ENCODE data around the gene CMTM6. TPM values are rescaled to one million over a fixed set of nuclear protein-coding genes. Genes with fewer than 3 reads are reported as not detected.
"Not testable (repeated sequence)": the region's sequence is repeated elsewhere in the genome, so short reads cannot be mapped to it uniquely, and the experiment has no call there.

The CMTM6 gene
- total and polyA plus RNA-seq, 2 of the 13 experiments (the other 11 are each of a cell fraction or from before 2014, with no cell fraction given), result 25.6 to 55.7 TPM

- no peak for FAIRE-seq
- no peaks in the 10 kb centered on the region for H3K27me3 ChIP-seq (ENCODE audit: control insufficient read depth in 1 of 2, insufficient read depth in 2 of 2, low read length in 2 of 2)
- ChIA-PET POLR2A (no interaction called here), CTCF (ENCODE audit: low intra/inter-chr PET ratio, low total read pairs) (no interaction called here)
- 86% methylated on average over 1 of the region's 1 CpG for WGBS (ENCODE audit: low lambda C conversion rate)
- H4K20me1 ChIP-seq (ENCODE audit: insufficient read depth, low read length), result no peaks in the 10 kb centered on the region
- H2AFZ ChIP-seq (ENCODE audit: low read length), result no peak overlapping the region
- ATAC-seq, result no peak
- H3K9me3 ChIP-seq (ENCODE audit: low read length), result no peaks in the 10 kb centered on the region
- no peaks in the 10 kb centered on the region for H3K79me2 ChIP-seq (ENCODE audit: insufficient read depth, low read length)
- DNase-seq (ENCODE audit: low spot score), result no peak
- H3K27ac ChIP-seq (ENCODE audit: extremely low read length, insufficient read depth, low read length), result no peak overlapping the region
- in situ Hi-C loops (cut with HindIII; ENCODE audit: extremely low pct_ligation_motif_present, low pct_unique_long_range_greater_than_20kb) (no loop called here), intact Hi-C loops (cut with micrococcal nuclease; ENCODE audit: unreplicated experiment) (no loop called here)
- no peak overlapping the region for H3K9ac ChIP-seq (ENCODE audit: insufficient read depth, low read depth, low read length)
- peaks cover 1 to 20% of the 10 kb centered on the region in 2 experiments; a peak in 4 of 5 replicates for H3K36me3 ChIP-seq (replicated peaks in 1 of 2; ENCODE audit: control insufficient read depth in 1 of 2, insufficient read depth in 2 of 2, low read length in 2 of 2)
- no peak overlapping the region for H3K4me2 ChIP-seq (ENCODE audit: low read depth, low read length)
- no TSS peak for BruUV-seq (replicated peaks)
- H3K4me1 ChIP-seq (ENCODE audit: insufficient read depth, low read length), result peaks cover 12% of the 10 kb centered on the region
- no peak overlapping the region for H3K4me3 ChIP-seq (replicated peaks in 1 of 3; ENCODE audit: insufficient read depth in 1 of 3, low read depth in 2 of 3, low read length in 3 of 3)
- TF ChIP-seq MAF1 (CRISPR knock-in tag; IDR thresholded peaks at IDR 0.05; ENCODE audit: borderline replicate concordance) (no peak), ZNF510 (CRISPR knock-in tag; IDR thresholded peaks at IDR 0.05; ENCODE audit: low read depth) (no peak), CEBPG (CRISPR knock-in tag; IDR thresholded peaks at IDR 0.05) (peak; percentile 33; the same call in 1 of the 2 replicates)
These were observed 22.0 kb downstream of the CMTM6 start for GRCh38 chr3:32480604-32481003.

GRCh38 chr3:32474201-32474600 lies 28.5 kb downstream of the CMTM6 start:
- in situ Hi-C loops (cut with HindIII; ENCODE audit: extremely low pct_ligation_motif_present, low pct_unique_long_range_greater_than_20kb), result no loop called here
- DNase-seq (ENCODE audit: low spot score) (no peak), ATAC-seq (no peak), FAIRE-seq (no peak)
- Histone ChIP-seq H3K9me3 (ENCODE audit: low read length) (no peaks in the 10 kb centered on the region), H3K79me2 (ENCODE audit: insufficient read depth, low read length) (no peaks in the 10 kb centered on the region), H3K4me2 (ENCODE audit: low read depth, low read length) (no peak overlapping the region), H3K4me1 (ENCODE audit: insufficient read depth, low read length) (no peaks in the 10 kb centered on the region), H3K27ac (ENCODE audit: extremely low read length, insufficient read depth, low read length) (no peak overlapping the region), H2AFZ (ENCODE audit: low read length) (no peak overlapping the region), H4K20me1 (ENCODE audit: insufficient read depth, low read length) (no peaks in the 10 kb centered on the region), H3K4me3 (replicated peaks in 1 of 3; ENCODE audit: insufficient read depth in 1 of 3, low read depth in 2 of 3, low read length in 3 of 3) (no peak overlapping the region), H3K36me3 (replicated peaks in 1 of 2; ENCODE audit: control insufficient read depth in 1 of 2, insufficient read depth in 2 of 2, low read length in 2 of 2) (peaks cover 0 to 1% of the 10 kb centered on the region in 2 experiments; a peak in 1 of 5 replicates), H3K9ac (ENCODE audit: insufficient read depth, low read depth, low read length) (no peak overlapping the region), H3K27me3 (ENCODE audit: control insufficient read depth in 1 of 2, insufficient read depth in 2 of 2, low read length in 2 of 2) (no peaks in the 10 kb centered on the region)
- CTCF ChIA-PET (ENCODE audit: low intra/inter-chr PET ratio, low total read pairs), result no interaction called here
- BruUV-seq (replicated peaks), result no TSS peak
- TF ChIP-seq FOXO1 (CRISPR knock-in tag; IDR thresholded peaks at IDR 0.05) (no peak), PITX1 (CRISPR knock-in tag; IDR thresholded peaks at IDR 0.05) (no peak), ATF4 (CRISPR knock-in tag; IDR thresholded peaks at IDR 0.05) (no peak), ZNF569 (CRISPR knock-in tag; IDR thresholded peaks at IDR 0.05; ENCODE audit: borderline replicate concordance) (no peak), NR2F2 (IDR thresholded peaks at IDR 0.05; ENCODE audit: borderline replicate concordance, low read depth) (no peak), ZNF644 (CRISPR knock-in tag; IDR thresholded peaks at IDR 0.05; ENCODE audit: low read depth) (no peak), ETV6 (CRISPR knock-in tag; conservative IDR thresholded peaks at IDR 0.05) (no peak), MEIS2 (CRISPR knock-in tag; IDR thresholded peaks at IDR 0.05) (no peak), ZFP1 (CRISPR knock-in tag; IDR thresholded peaks at IDR 0.05) (no peak), CCAR2 (optimal IDR thresholded peaks at IDR 0.05; ENCODE audit: low read depth, low read length) (no peak), PHF8 (CRISPR knock-in tag; IDR thresholded peaks at IDR 0.05) (no peak)
- 90% methylated on average over 2 of the region's 2 CpGs for WGBS (ENCODE audit: low lambda C conversion rate)
- intact Hi-C loops (cut with micrococcal nuclease; ENCODE audit: unreplicated experiment), result no loop called here
- POLR2A ChIA-PET, result no interaction called here

GRCh38 chr3:32472151-32472550 lies 30.5 kb downstream of the CMTM6 start:
- H3K36me3 ChIP-seq (replicated peaks in 1 of 2; ENCODE audit: control insufficient read depth in 1 of 2, insufficient read depth in 2 of 2, low read length in 2 of 2); H3K4me2 ChIP-seq (ENCODE audit: low read depth, low read length); H3K27me3 ChIP-seq (ENCODE audit: control insufficient read depth in 1 of 2, insufficient read depth in 2 of 2, low read length in 2 of 2); BruUV-seq (replicated peaks); FAIRE-seq; DNase-seq (ENCODE audit: low spot score); CTCF ChIA-PET (ENCODE audit: low intra/inter-chr PET ratio, low total read pairs); POLR2A ChIA-PET; H3K79me2 ChIP-seq (ENCODE audit: insufficient read depth, low read length); H3K4me3 ChIP-seq (replicated peaks in 1 of 3; ENCODE audit: insufficient read depth in 1 of 3, low read depth in 2 of 3, low read length in 3 of 3); H4K20me1 ChIP-seq (ENCODE audit: insufficient read depth, low read length); in situ Hi-C loops (cut with HindIII; ENCODE audit: extremely low pct_ligation_motif_present, low pct_unique_long_range_greater_than_20kb); H3K27ac ChIP-seq (ENCODE audit: extremely low read length, insufficient read depth, low read length); H2AFZ ChIP-seq (ENCODE audit: low read length); H3K9me3 ChIP-seq (ENCODE audit: low read length); ATAC-seq; H3K4me1 ChIP-seq (ENCODE audit: insufficient read depth, low read length); H3K9ac ChIP-seq (ENCODE audit: insufficient read depth, low read depth, low read length); intact Hi-C loops (cut with micrococcal nuclease; ENCODE audit: unreplicated experiment): not testable (repeated sequence)
- WGBS (ENCODE audit: low lambda C conversion rate), result 92% methylated on average over 12 of the region's 12 CpGs
